IPS DF 4.7 (cell line): Measurements from ENCODE around the gene ZNG1F.
"Not testable (repeated sequence)": the region's sequence is repeated elsewhere in the genome, so short reads cannot be mapped to it uniquely, and the experiment has no call there.

ENCODE experiments used
- DNase-seq: peaks from one replicate; pipeline ENCODE4 v3.0.0-alpha.2; 2013; ENCODE audit warnings: low spot score; ENCODE audit errors: extremely low read depth

The ZNG1F gene

DNA sequence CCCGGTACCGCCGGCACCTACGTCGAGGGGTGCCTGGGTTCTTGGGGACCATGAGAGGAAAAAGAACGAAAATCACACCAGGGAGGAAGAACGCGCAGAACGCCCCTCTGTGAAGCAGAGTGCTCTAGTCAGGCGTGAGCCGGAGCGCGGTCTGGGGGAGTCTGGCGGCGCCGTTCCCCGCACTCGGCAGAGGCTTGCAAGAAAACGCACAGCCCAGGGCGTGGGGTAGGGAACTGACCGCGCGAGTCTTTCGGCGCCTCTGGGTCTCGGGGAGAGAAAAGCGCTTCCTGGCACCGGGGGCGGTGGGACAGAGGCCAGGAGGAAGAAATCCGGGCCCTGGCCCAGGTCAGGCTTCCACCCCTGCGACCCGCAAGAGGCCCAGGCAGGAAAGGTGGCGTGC is 65.3 kb downstream of the ZNG1F start:
- DNase-seq = not testable (repeated sequence)

DNA sequence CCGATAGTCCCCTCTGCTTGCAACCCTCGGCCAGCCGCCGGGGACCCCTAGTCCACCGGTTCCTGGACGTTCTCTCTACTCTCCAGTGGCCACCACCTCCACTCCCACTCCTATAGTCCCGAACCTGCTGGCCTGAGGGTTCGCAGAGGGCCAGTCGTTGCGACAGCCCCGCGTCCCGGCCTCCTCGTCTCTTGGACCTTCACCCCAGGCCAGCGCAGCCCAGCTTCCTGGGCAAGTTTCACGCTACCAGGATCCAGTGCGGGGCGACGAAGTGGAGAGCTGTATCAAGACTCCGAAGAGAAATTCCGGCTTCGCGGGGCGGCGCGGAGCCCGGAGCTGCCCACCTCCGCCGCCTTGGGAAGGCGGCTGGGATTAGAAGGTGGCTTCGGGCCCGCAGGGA is 65.7 kb downstream of the ZNG1F start:
- DNase-seq = not testable (repeated sequence)

DNA sequence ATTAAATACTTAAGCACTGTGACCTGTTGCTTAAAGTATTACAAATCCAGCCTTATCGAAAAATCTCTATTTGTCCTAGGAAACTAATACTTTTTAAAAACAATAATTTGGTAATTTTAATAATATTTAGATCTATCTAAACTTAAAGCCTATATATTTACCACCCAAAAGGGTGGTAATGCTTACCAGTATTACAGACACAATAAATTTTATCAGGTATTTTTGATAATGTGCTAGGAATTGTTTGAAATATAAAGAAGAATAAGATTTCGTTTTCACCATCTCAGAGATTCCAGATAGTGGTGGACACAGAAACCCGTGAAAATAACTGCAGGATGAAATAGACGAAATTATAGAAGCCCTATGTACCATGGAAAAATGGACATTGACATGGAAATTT is 68.4 kb downstream of the ZNG1F start:
- DNase-seq = not testable (repeated sequence)

DNA sequence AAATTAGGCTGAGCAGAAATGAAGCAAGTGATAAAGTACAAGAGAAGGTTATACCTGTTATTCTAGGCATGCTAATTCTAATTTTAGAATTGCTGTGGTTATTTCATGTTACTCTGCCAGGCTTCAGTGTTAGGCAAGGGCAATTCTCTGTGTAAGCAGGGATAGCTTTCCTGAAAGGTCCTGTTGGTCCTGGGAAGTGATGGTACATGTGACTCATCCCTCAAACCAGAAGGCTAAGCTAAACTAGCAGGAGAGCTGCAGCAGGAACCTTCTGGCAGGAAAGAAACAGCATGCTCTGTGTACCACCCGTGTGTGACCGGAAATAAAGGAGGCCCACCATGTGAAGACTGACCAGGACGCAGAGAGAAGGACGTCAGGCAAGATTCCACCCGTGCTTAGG is 69.4 kb downstream of the ZNG1F start:
- DNase-seq = not testable (repeated sequence)

DNA sequence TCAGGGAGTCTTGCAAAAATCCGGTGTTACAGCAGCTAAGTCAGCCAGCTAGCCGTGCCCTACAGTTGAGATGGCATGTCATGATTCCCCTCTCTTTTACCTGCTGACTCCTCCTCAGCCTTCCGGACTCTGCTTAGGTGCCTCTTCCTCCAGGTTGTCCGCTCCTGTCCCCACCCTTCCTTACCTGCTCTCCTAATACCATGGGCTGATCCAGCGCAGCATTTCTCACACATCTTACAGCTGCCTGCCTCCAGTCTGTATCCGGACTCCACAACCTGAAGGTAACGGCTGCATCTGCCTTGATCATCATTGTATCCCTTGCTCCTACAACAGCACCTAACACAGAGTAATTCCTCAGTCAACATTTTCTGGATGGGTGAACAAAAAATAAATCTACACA is 69.8 kb downstream of the ZNG1F start:
- DNase-seq = not testable (repeated sequence)

DNA sequence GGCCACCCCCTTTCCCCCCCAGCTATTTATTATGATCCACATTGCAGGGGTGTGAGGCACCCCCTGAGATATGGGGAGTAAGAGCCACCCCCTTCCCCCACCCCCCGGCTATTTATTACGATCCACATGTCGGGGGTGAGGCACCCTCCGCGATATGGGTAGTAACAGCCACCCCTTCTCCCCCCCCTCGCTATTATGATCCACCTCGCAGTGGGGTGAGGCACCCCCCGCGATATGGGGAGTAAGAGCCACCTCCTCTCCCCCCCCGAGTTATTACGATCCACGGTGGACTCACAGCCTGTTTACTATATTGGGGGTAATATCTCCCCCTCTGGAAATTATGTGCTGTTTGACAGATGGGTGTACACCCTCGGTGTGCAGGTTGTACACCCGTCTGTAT is 75.8 kb downstream of the ZNG1F start:
- DNase-seq = not testable (repeated sequence)

DNA sequence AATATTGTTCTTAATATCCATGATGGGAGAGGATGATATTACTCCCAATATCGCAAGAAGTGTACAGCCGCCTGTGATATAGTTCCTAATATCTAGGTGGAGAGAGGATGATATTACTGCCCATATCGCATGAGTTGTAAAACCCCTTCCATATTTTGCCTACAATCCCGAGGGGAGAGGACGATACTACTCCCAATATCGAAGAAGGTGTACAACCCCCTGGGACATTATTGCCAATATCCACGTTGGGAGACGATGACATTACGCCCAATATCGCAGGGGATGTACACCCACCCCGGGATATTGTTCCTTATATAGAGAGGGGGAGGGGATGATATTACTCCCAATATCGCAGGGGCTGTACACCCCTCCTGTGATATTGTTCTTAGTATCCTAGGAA is 77.7 kb downstream of the ZNG1F start:
- DNase-seq = not testable (repeated sequence)

DNA sequence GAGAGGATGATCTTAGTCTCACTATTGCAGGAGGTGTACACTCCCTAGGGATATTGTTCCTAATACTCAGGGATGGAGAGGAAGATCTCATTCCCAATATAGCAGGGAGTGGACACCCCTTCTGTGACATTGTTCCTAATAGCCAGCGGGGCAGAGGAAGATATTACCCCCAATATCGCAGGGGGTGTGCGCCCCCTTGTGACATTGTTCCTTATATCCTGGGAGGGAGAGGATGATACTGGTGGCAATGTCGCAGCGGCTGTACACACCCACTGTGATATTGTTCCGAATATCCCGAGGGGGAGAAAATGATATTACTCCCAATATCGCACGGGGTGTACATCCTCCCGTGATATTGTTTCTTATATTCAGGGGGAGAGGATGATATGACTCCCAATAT is 78.2 kb downstream of the ZNG1F start:
- not testable (repeated sequence) for DNase-seq

DNA sequence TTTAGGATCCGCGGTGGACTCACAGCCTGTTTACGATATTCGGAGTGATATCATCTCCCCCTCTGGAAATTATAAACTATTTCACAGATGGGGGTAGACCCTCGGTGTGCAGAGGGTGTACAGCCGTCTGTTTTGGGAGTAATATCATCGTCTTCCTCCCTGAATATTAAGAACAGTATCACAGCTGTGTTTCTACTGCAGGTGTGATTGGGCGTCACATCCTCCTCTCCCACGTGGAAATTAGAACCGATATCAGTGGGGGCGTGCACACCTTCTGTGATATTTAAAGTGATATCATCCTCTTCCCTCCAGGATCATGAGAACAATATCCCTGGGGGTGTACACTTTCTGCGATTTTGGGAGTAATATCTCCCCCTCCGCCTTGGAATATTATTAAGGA is 79.9 kb downstream of the ZNG1F start:
- not testable (repeated sequence) for DNase-seq

DNA sequence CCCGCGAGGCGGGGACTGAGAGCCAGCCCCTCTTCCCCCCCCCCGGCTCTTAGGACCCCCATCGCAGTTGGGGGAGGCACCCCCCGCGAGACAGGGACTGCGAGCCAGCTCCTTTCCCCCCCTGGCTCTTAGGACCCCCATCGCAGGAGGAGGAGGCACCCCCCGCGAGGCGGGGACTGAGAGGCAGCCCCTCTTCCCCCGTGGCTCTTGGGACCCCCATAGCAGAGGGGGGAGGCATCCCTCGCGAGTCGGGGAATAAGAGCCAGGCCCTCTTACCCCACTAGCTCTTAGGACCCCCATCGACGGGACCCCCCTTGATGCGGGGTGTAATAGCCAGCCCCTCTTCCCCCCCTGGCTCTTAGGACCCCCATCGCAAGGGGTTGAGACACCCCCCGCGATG is 80.3 kb downstream of the ZNG1F start:
- not testable (repeated sequence) for DNase-seq

DNA sequence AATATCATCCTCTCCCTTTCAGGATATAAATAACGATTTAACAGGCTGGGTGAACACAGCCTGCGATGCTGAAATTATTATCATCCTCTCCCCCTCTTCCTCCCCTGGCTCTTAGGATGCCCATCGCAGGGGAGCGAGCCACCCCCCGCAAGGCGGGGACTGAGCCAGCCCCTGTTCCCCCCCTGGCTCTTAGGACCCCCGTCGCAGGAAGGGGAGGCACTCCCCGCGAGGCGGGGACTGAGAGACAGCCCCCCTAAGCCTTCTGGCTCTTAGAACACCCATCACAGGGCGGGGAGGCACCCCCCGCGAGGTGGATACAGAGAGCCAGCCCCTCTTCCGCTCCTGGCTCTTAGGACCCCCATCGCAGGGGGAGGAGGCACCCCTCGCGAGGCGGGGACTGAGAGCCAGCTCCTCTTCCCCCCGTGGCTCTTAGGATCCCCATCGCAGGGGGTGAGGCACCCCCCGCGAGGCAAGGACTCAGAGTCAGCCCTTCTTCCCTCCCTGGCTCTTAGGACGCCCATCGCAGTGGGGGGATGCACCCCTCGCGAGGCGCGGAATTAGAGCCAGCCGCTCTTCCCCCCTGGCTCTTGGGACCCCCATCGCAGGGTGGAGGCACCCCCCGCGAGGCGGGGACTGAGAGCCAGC is 82.5 kb downstream of the ZNG1F start:
- DNase-seq = not testable (repeated sequence)

DNA sequence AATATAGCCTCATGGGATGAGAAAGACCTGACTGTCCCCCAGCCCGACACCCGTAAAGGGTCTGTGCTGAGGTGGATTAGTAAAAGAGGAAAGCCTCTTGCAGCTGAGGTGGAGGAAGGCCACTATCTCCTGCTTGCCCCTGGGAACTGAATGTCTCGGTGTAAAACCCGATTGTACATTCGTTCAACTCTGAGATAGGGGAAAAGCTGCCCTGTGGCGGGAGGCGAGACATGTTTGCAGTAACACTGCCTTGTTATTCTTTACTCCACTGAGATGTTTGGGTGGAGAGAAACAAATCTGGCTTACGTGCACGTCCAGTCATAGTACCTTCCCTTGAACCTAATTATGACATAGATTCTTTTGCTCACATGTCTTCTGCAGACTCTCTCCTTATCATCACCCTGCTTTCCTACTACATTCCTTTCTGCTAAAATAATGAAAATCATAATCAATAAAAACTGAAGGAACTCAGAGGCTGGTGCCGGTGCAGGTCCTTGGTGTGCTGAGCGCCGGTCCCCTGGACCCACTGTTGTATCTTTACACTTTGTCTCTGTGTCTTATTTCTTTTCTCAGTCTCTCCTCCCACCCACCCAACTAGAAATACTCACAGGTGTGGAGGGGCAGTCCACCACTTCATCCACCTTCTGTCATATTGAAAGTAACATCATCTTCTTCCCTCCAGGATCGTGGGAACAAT is 83.4 kb downstream of the ZNG1F start:
- DNase-seq = not testable (repeated sequence)

DNA sequence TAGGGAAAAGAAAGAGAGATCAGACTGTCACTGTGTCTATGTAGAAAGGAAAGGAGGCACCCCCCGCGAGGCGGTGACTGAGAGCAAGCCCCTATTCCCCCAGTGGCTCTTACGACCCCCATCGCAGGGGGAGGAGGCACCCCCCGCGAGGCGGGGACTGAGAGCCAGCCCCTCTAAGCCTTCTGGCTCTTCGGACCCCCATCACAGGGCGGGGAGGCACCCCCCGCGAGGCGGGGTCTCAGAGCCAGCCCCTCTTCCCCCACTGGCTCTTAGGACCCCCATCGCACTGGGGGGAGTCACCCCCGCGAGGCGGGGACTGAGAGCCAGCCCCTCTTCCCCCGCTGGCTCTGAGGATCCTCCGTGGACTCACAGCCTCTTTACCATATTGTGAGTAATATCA is 84.6 kb downstream of the ZNG1F start:
- DNase-seq = not testable (repeated sequence)

DNA sequence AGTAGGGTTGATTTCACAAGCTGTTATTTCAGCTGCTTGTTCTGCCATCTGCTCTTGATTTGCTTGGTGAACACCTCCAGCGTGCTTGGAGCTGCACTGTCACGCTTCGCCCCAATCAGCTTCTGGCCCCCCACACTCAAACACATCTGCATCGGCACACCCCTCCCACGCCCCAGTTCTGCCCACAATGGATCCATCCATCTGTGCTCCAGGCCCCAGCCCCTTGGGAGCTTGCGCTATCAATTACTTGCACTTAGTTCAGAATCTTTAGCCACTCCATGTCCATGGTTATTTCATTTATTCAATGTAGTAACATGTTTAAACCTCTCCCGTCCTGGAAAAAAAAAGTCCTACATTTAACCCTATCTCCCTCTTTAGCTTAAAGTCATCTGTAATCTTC is 88.6 kb downstream of the ZNG1F start:
- DNase-seq = not testable (repeated sequence)

DNA sequence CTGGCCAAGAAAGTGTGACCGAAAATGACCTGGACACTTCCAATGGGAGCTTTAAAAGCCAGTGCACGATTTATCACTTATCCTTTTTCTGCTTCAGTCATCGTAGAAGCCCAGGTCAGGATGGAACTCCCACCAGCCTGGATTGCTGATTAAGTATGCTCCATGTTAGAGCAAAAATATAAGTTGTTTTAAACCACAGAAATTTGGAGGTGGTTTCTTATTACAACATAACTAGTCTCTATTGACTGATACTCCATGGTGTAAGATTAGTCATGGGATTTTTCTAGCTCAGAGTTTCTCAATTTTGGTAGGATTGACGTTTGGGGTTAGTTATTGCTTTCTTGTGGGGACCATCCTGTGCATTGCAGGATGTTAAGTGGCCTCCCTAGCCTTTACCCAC is 90.4 kb downstream of the ZNG1F start:
- not testable (repeated sequence) for DNase-seq

DNA sequence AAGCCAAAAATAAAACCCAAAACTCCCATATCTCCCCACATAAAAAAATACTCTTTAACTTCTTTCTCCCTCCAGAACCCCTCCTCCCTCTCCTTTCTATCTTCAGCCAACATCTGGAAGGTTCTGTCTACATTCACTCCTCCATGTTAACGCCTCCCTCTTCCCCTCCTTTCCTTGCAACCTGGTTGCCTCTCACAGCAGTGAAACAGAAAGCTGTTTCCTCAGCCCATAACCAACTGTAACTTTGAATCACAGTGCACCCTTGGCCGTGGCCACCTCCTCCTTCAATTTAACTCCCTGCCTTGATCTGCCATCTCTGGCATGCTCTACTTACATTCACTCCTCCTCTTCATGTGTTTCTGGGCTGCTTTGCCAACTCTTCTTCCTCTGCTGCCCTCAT is 94.1 kb downstream of the ZNG1F start:
- not testable (repeated sequence) for DNase-seq

DNA sequence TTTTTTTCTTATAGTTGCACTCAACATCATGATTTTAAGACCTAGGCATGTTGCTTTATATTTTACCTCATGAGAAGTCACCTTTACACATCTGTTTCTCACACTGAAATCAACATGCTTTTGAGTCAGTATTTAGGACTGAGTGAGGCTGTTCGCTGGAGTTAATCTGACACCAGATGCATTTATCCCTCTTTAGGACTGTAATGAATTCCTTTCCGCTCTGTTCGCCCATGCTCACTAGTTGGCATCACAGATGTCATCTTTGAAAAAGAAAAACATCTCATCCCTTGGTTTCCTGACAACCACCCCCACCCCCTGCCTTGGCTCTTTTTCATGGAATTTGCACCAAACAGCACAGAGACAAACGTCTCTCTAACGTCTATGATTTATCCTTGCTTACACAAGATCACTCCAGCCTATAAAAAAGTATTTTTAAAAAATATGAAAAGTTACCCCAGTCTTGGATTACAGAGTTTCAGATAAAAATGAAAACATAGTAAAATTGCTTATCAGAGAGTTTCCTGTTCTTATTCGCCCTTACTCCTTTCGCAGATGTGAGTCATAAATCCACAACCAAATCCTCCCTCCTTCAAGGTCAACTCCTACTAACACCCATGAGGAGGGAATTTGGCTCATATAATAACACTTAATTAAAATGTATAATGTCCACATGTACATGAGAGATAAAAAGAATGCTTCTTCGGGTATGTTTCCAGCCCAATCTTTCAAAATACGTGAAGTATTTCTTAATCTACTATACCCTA is 94.9 kb downstream of the ZNG1F start:
- not testable (repeated sequence) for DNase-seq

DNA sequence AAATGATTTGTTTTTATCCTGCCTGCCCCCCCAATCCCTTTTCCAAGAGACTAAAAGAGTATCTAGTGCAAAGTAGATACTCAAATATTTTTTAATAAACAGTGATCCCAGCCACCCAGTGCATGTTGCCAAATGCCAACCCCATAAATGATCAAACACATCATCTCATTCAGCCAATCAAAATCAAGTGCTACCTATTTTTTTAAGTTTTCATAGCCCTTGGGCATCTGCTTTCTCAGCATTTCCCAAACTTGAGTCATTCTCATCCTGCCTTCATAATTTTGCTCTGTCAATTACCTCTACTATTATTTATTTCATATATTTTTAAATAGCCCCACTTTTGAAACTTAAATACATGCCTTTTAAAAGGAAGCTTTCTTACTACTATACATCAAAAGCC is 98.2 kb downstream of the ZNG1F start:
- DNase-seq = not testable (repeated sequence)

DNA sequence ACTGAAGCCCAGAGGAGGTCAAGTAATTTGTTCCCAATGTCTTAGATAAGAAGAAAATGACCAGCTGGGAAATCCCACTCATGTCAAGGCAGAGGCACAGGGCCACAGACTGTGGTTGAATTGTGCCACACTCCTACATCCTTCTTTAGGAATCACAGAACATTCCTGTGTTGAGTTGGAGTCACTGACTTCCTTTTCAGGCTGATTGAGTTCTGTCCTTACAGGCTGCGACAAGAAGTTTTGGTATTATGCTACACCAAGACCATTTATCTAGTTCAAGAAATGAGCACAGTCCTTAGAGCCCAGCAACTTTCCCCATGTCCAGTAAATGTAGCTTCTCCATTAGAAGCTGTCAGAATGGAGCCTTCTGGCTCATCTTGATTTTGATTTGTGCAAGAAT is 98.7 kb downstream of the ZNG1F start:
- DNase-seq = not testable (repeated sequence)

DNA sequence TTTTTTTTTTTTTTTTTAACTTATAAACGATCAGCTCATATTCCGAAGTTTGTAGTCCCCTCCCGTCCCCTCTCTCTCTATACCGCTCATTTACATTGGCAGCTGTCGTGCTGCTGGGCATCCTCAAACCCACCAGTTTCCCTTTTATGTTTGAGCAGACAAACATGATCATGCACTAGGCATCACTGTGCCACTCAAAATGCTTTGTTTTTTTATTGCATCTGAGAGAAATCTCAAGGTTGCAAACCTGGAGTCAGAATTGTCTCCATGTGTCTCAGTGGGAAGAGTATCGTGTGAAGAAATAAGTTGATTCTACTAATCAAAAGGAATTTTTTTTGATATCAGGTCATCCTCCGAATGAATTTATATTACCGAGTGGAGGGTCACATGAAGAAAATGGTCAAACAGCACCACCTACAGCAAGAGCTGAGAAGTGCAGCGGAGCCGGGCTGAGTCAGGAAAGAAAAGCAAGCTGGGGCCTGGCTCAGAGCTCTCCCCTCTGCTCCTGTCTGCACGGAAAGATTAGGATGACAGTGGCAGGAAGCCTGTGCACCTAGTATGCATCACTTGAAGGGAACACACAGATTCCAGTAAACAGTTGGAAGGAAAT is 100.6 kb downstream of the ZNG1F start:
- DNase-seq = not testable (repeated sequence)

DNA sequence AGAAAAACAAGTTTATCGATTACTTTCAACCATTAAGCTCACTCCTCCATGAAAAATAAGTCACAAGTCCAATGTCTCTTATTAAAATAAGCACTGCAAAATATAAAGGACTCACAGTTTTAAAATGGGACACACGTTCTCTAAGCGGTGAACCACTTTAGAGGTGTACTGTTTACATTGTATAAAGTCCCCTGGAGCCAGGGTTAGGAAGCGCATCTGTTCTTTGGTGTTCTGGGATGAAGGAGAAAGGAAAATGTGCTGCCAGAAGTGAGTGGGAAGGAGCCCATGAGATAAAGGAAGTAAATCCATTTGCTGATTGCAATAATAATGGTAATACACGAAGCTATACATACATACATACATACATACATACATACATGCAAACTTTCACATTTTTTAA is 101.2 kb downstream of the ZNG1F start:
- not testable (repeated sequence) for DNase-seq
